Measurements from ENCODE around the gene GDPD5.

Gene GDPD5

GRCh38 chr11:75535071-75535470, 9.3 kb upstream of the GDPD5 start:
- no peak for DNase-seq

- no peak for DNase-seq
Observed at GRCh38 chr11:75534259-75535069, 8.7 kb upstream of the GDPD5 start.

GRCh38 chr11:75533896-75534258, 8.1 kb upstream of the GDPD5 start:
- DNase-seq = no peak

GRCh38 chr11:75532200-75533048, 6.7 kb upstream of the GDPD5 start:
- DNase-seq = peak; percentile 77

GRCh38 chr11:75531325-75531724, 5.6 kb upstream of the GDPD5 start:
- DNase-seq = no peak

- DNase-seq = no peak
Observed at GRCh38 chr11:75530577-75530976, 4.8 kb upstream of the GDPD5 start.

- no peak for DNase-seq
Observed at GRCh38 chr11:75527938-75528735, 2.4 kb upstream of the GDPD5 start.

GRCh38 chr11:75527130-75527529, 1.4 kb upstream of the GDPD5 start:
- DNase-seq = no peak

GRCh38 chr11:75526192-75526541, 426 bp upstream of the GDPD5 start:
- no peak for DNase-seq

- peak; percentile 40 for DNase-seq
Observed at GRCh38 chr11:75524665-75525432, 892 bp downstream of the GDPD5 start.

- DNase-seq = no peak
Observed at GRCh38 chr11:75523811-75524664, 1.7 kb downstream of the GDPD5 start.

- no peak for DNase-seq
Observed at GRCh38 chr11:75523189-75523588, 2.6 kb downstream of the GDPD5 start.

- DNase-seq = no peak
Observed at GRCh38 chr11:75522286-75523044, 3.3 kb downstream of the GDPD5 start.

- no peak for DNase-seq
Observed at GRCh38 chr11:75520688-75521087, 5.1 kb downstream of the GDPD5 start.

GRCh38 chr11:75518771-75519653, 6.7 kb downstream of the GDPD5 start:
- DNase-seq = no peak

GRCh38 chr11:75518204-75518549, 7.6 kb downstream of the GDPD5 start:
- no peak for DNase-seq

- no peak for DNase-seq
Observed at GRCh38 chr11:75516886-75517285, 8.9 kb downstream of the GDPD5 start.

GRCh38 chr11:75516140-75516539, 9.6 kb downstream of the GDPD5 start:
- no peak for DNase-seq

- DNase-seq = no peak
Observed at GRCh38 chr11:75514596-75514995, 11.1 kb downstream of the GDPD5 start.

- no peak for DNase-seq
Observed at GRCh38 chr11:75513250-75513649, 12.5 kb downstream of the GDPD5 start.

Measured in activated naive CD4-positive, alpha-beta T cell treated with anti-CD3 and anti-CD28 coated beads, Interleukin-2, amount 50 U/mL, for 16 hours (primary cell).